Vagina (tissue), 2 donors: ENCODE measurements around the gene STK24. TPM values are rescaled to one million over a fixed set of nuclear protein-coding genes. Genes with fewer than 3 reads are reported as not detected.
"Not testable (repeated sequence)": the region's sequence is repeated elsewhere in the genome, so short reads cannot be mapped to it uniquely, and the experiment has no call there.

Source experiments
- DNase-seq, 2 donors: peaks; one replicate each; pipeline ENCODE4 v3.0.0-alpha.2; 2017; ENCODE audit errors: extremely low spot score in 2 of 2
- H3K27ac ChIP-seq: fragments of 200-600 bp; sonication (generic); one replicate; pipeline ENCODE4 v1.5.1; 2019
- H3K27me3 ChIP-seq: fragments of 200-600 bp; sonication (generic); one replicate; pipeline ENCODE4 v1.5.1; 2019
- H3K36me3 ChIP-seq, 2 donors: fragments of 200-600 bp; sonication (generic); one replicate each; pipeline ENCODE4 v1.5.1; 2017 to 2019
- H3K4me1 ChIP-seq: fragments of 200-600 bp; sonication (generic); one replicate; pipeline ENCODE4 v1.5.1; 2019
- H3K4me3 ChIP-seq, 2 donors: fragments of 200-600 bp; sonication (generic); 1 replicate in 1 of 2; 2 replicates in 1 of 2; pipeline ENCODE4 v1.5.1; 2016 to 2019
- H3K9me3 ChIP-seq: fragments of 200-600 bp; sonication (generic); one replicate; pipeline ENCODE4 v1.5.1; 2019
- POLR2A ChIP-seq, 2 donors: fragments of 450-650 bp; IDR thresholded peaks; one replicate each; pipeline ENCODE4 v1.6.1; 2017; ENCODE audit warnings: antibody characterized with exemption in 2 of 2, mild to moderate bottlenecking in 2 of 2, moderate library complexity in 2 of 2
- POLR2AphosphoS5 ChIP-seq, 2 donors: sonication (generic); formaldehyde crosslinking; IDR thresholded peaks; one replicate each; pipeline ENCODE4 v1.9.0; 2017; ENCODE audit warnings: antibody characterized with exemption in 2 of 2, mild to moderate bottlenecking in 2 of 2, low read depth in 1 of 2; ENCODE audit not compliant: insufficient read depth in 1 of 2
- intact Hi-C: fragments of 100-400 bp; cut with DNase I; formaldehyde crosslinking; loops from one replicate; pipeline ENCODE4 v1.15.1; 2023
- total RNA-seq: library from RNA; depleted of rRNA; stranded (reverse); fragments of >200 nt; gene quantifications from one replicate; pipeline ENCODE4 v1.2.3, GENCODE V29; 2016
- TF ChIP-seq, protein P1 (sequence below), 3 experiments: fragments of 450-650 bp in 2 of 3; fragments of 200-600 bp in 1 of 3; sonication (generic) in 1 of 3; IDR thresholded peaks; one replicate each; pipeline ENCODE4 v1.5.1; 2017 to 2019; ENCODE audit warnings: antibody characterized with exemption in 3 of 3, mild to moderate bottlenecking in 2 of 3, moderate library complexity in 2 of 3

STK24 gene
- total RNA-seq, 1 donor from 2014 or later: 82.5 TPM

DNA sequence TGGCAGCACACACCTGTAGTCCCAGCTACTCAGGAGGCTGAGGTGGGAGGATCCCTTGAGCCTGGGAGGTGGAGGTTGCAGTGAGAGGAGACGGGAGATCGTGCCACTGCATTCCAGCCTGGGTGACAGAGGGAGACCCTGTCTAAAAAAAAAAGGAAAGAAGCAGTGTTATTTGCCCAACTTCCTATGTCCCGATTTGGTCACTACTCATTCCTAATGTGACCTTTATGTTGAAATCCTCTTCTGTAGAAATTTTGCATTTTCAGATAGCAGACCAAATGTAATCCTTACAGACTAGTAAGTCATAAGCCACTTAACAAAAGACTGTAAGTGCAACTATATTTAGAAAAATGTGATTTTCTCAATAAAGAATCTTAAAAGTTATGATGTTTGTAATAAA is 18.2 kb upstream of the STK24 start:
- no peak overlapping the region for H3K4me3 ChIP-seq
- H3K27ac ChIP-seq: no peak overlapping the region
- H3K36me3 ChIP-seq: no peaks in the 10 kb centered on the region
- intact Hi-C loops: no loop called here
- H3K9me3 ChIP-seq: no peaks in the 10 kb centered on the region
- DNase-seq: no peak
- no peaks in the 10 kb centered on the region for H3K27me3 ChIP-seq
- no peaks in the 10 kb centered on the region for H3K4me1 ChIP-seq
- TF ChIP-seq POLR2AphosphoS5 (IDR thresholded peaks at IDR 0.05; ENCODE audit: insufficient read depth in 1 of 2, low read depth in 1 of 2): no peak

DNA sequence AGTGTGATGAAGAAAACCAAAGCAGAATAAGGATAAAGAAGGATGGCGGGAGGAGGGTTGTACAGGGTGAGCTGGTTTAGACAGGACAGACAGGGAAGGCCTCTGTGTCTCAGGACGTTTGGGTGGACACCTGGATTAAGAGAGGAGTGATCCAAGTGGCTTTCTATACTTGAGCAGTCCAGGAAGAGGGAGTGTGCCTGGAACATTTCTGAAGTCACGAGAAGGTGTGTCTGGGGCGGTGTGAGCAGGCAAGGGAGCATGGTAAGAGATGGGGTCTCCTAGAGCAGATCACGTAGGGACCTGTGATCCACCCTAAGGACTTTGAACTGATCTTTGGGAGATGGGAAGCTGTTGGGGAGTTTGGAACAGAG is 15.4 kb upstream of the STK24 start:
- H3K27me3 ChIP-seq: no peaks in the 10 kb centered on the region
- peak in 1 of 2 donors; percentile 34 for DNase-seq
- H3K4me3 ChIP-seq: no peak overlapping the region
- no peaks in the 10 kb centered on the region for H3K9me3 ChIP-seq
- H3K27ac ChIP-seq: no peak overlapping the region
- no peaks in the 10 kb centered on the region for H3K36me3 ChIP-seq
- intact Hi-C loops: no loop called here
- TF ChIP-seq, protein P1, sequence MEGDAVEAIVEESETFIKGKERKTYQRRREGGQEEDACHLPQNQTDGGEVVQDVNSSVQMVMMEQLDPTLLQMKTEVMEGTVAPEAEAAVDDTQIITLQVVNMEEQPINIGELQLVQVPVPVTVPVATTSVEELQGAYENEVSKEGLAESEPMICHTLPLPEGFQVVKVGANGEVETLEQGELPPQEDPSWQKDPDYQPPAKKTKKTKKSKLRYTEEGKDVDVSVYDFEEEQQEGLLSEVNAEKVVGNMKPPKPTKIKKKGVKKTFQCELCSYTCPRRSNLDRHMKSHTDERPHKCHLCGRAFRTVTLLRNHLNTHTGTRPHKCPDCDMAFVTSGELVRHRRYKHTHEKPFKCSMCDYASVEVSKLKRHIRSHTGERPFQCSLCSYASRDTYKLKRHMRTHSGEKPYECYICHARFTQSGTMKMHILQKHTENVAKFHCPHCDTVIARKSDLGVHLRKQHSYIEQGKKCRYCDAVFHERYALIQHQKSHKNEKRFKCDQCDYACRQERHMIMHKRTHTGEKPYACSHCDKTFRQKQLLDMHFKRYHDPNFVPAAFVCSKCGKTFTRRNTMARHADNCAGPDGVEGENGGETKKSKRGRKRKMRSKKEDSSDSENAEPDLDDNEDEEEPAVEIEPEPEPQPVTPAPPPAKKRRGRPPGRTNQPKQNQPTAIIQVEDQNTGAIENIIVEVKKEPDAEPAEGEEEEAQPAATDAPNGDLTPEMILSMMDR (IDR thresholded peaks at IDR 0.05): no peak
- no peak for TF ChIP-seq POLR2A (IDR thresholded peaks at IDR 0.05)
- TF ChIP-seq POLR2AphosphoS5 (IDR thresholded peaks at IDR 0.05; ENCODE audit: insufficient read depth in 1 of 2, low read depth in 1 of 2): no peak
- H3K4me1 ChIP-seq: no peaks in the 10 kb centered on the region

DNA sequence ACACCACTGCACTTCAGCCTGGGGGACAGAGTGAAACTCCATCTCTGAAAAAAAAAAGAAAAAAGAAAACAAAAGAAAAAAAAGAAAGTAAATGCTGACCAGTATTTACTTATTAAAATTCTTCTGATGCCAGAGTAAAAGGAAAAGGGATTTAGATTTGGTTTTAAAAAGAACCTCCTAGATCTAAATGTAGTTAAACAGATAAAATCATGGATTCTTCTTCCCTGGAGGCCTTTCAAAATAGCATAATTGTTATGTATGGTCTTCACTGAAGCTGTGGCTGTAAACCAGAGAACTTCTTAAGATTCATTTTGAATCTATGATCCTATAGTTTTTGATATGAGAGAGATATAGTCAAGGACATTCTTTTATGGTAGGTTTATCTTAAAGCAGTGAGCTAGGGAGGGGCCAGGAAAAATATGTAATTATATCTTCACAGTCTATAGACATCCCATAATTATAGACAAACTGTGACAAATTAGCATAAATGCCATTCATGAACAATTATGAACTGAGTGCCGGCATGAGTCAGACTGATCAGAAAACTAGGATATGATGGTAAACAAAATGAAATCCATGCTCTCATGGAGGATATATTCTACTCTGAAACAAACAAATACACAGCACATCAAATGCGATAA is 14.9 kb upstream of the STK24 start:
- H3K9me3 ChIP-seq: no peaks in the 10 kb centered on the region
- no peak overlapping the region for H3K4me3 ChIP-seq
- DNase-seq: no peak
- no peak overlapping the region for H3K27ac ChIP-seq
- no peaks in the 10 kb centered on the region for H3K4me1 ChIP-seq
- intact Hi-C loops: no loop called here
- H3K27me3 ChIP-seq: no peaks in the 10 kb centered on the region
- TF ChIP-seq POLR2AphosphoS5 (IDR thresholded peaks at IDR 0.05; ENCODE audit: insufficient read depth in 1 of 2, low read depth in 1 of 2) (no peak), POLR2A (IDR thresholded peaks at IDR 0.05) (no peak)
- TF ChIP-seq, protein P1 (IDR thresholded peaks at IDR 0.05): no peak
- H3K36me3 ChIP-seq: no peaks in the 10 kb centered on the region

DNA sequence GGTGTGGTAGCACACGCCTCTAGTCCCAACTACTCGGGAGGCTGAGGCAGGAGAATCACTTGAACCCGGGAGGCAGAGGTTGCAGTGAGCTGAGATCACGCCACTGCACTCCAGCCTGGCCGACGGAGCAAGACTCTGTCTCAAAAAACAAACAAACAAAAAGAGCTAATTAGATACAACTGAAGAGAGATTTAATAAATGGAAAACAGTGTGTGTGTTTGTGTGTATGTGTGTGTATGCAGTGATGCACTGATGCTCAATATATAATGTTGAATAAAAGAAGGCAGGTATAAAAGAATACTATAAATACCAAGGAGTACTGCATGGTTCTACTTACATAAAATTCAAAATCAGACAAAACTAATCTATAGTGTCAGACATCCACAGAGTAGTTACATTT is 13.6 kb upstream of the STK24 start:
- H3K9me3 ChIP-seq, H3K27me3 ChIP-seq, H3K36me3 ChIP-seq, H3K4me1 ChIP-seq, H3K4me3 ChIP-seq, DNase-seq, intact Hi-C loops, H3K27ac ChIP-seq: not testable (repeated sequence)

DNA sequence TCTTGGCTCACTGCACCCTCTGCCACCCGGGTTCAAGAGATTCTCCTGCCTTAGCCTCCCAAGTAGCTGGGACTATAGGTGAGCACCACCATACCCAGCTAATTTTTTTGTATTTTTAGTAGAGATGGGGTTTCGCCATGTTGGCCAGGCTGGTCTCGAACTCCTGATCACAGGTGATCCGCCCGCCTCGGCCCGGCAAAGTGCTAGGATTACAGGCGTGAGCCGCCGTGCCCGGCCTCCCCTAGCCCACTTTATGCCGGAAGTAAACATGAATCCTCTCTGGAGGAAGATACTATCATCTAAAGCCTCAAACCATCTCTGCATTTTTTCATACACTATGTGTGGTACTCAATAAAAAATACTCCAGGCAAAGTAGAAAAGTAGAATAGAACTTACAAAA is 12.6 kb upstream of the STK24 start:
- H3K27ac ChIP-seq, intact Hi-C loops, H3K4me3 ChIP-seq, DNase-seq, H3K36me3 ChIP-seq, H3K9me3 ChIP-seq, H3K27me3 ChIP-seq: not testable (repeated sequence)
- peaks cover 15% of the 10 kb centered on the region for H3K4me1 ChIP-seq

DNA sequence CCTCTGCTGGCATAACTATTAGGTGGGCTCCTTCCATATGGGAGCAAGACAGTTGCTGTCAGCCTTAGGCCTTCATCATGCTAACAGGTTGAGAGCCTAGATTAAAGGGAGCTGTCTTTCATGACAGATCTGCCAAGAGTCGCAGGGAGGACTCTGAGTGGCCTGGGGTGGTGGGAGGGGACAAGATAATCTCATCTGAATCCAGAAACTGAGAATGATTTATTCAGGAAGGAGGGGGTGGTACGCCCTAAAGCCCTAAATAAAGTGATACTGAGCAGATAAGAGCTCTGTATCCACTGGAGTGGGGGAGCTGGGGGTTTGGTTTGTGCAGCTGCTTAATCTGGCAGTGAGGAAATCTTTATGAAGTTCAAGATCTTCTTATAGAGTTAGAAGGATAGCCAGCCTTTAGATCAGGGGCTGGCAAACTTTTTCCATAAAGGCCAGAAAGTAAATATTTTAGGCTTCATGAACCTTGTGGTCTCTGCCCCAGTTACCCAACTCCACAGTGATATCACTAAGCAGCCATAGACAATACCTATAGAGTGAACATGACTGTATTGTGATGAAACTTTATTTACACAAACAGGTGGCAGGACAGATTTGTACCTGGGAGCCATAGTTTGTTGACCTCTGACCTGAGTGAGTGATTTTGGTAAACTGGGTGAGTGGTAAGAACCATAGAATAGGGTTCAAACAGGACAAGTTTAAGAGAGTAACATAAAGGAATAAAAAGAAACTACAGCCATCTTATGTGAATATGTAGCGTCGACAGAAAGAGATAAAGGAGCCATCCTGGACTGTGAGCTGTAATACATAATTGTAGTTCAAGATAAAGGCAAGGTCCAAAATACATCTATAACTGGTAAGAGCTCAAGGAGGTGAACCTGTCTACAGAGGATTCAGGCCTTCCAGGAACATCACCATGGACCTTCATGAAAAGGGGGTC is 9.8 kb upstream of the STK24 start:
- Histone ChIP-seq H3K9me3 (no peaks in the 10 kb centered on the region), H3K4me1 (peaks cover 24% of the 10 kb centered on the region), H3K36me3 (no peaks in the 10 kb centered on the region), H3K27me3 (no peaks in the 10 kb centered on the region), H3K27ac (no peak overlapping the region), H3K4me3 (no peak overlapping the region)
- no peak for TF ChIP-seq POLR2AphosphoS5 (IDR thresholded peaks at IDR 0.05; ENCODE audit: insufficient read depth in 1 of 2, low read depth in 1 of 2)
- no peak for TF ChIP-seq POLR2A (IDR thresholded peaks at IDR 0.05)
- TF ChIP-seq, protein P1 (IDR thresholded peaks at IDR 0.05): no peak
- DNase-seq: peak in 1 of 2 donors; percentile 9
- intact Hi-C loops: no loop called here
